Measurements from ENCODE around the gene UNC5B. TPM values are rescaled to one million over a fixed set of nuclear protein-coding genes. Genes with fewer than 3 reads are reported as not detected.

Gene UNC5B
- 0.07 TPM in 1 of 2 replicates, not detected in the other for total RNA-seq

GRCh38 chr10:71212318-71213126, at the start of gene UNC5B:
UNC5B (plus strand) TSS chr10:71212570; CDS start chr10:71212986, 416 bp downstream.
- intact Hi-C loops (cut with micrococcal nuclease) = no loop called here
- peak; percentile 46 for DNase-seq (ENCODE audit: low spot score)
- H3K36me3 Mint-ChIP-seq (ENCODE audit: low read depth) = no peaks in the 10 kb centered on the region
- H3K9me3 Mint-ChIP-seq = no peaks in the 10 kb centered on the region
- no peaks in the 10 kb centered on the region for H3K4me1 Mint-ChIP-seq (ENCODE audit: low read depth)
- H3K27ac Mint-ChIP-seq = no peak within 1 kb of the TSS
- peaks cover 74% of the 10 kb centered on the region for H3K27me3 Mint-ChIP-seq (ENCODE audit: low read depth)
- H3K4me3 Mint-ChIP-seq (ENCODE audit: low read depth) = peak within 1 kb of the TSS; percentile 17

GRCh38 chr10:71173466-71173865, 38.9 kb upstream of the UNC5B start:
- no peak for DNase-seq (ENCODE audit: low spot score)
- peaks cover 10% of the 10 kb centered on the region for H3K27me3 Mint-ChIP-seq (ENCODE audit: low read depth)
- no peaks in the 10 kb centered on the region for H3K36me3 Mint-ChIP-seq (ENCODE audit: low read depth)
- intact Hi-C loops (cut with micrococcal nuclease) = no loop called here
- no peak overlapping the region for H3K27ac Mint-ChIP-seq
- no peaks in the 10 kb centered on the region for H3K4me1 Mint-ChIP-seq (ENCODE audit: low read depth)
- no peak overlapping the region for H3K4me3 Mint-ChIP-seq (ENCODE audit: low read depth)
- no peaks in the 10 kb centered on the region for H3K9me3 Mint-ChIP-seq

GRCh38 chr10:71176661-71177060, 35.7 kb upstream of the UNC5B start:
- Mint-ChIP-seq H3K27ac (no peak overlapping the region), H3K9me3 (no peaks in the 10 kb centered on the region)

GRCh38 chr10:71177651-71178199, 34.6 kb upstream of the UNC5B start:
- Mint-ChIP-seq H3K27ac (no peak overlapping the region), H3K4me3 (ENCODE audit: low read depth) (no peak overlapping the region), H3K4me1 (ENCODE audit: low read depth) (no peaks in the 10 kb centered on the region), H3K36me3 (ENCODE audit: low read depth) (no peaks in the 10 kb centered on the region), H3K9me3 (no peaks in the 10 kb centered on the region), H3K27me3 (ENCODE audit: low read depth) (no peaks in the 10 kb centered on the region)
- intact Hi-C loops (cut with micrococcal nuclease) = no loop called here
- no peak for DNase-seq (ENCODE audit: low spot score)

More at GRCh38 chr10:71176661-71177060, 35.7 kb upstream of the UNC5B start:
- DNase-seq (ENCODE audit: low spot score) = no peak
- no peaks in the 10 kb centered on the region for H3K27me3 Mint-ChIP-seq (ENCODE audit: low read depth)
- intact Hi-C loops (cut with micrococcal nuclease) = no loop called here
- no peaks in the 10 kb centered on the region for H3K36me3 Mint-ChIP-seq (ENCODE audit: low read depth)
- H3K4me3 Mint-ChIP-seq (ENCODE audit: low read depth) = no peak overlapping the region
- no peaks in the 10 kb centered on the region for H3K4me1 Mint-ChIP-seq (ENCODE audit: low read depth)

GRCh38 chr10:71178880-71179279, 33.5 kb upstream of the UNC5B start:
- no peak overlapping the region for H3K4me3 Mint-ChIP-seq (ENCODE audit: low read depth)
- no peak overlapping the region for H3K27ac Mint-ChIP-seq
- H3K27me3 Mint-ChIP-seq (ENCODE audit: low read depth) = no peaks in the 10 kb centered on the region
- no peaks in the 10 kb centered on the region for H3K9me3 Mint-ChIP-seq
- no peaks in the 10 kb centered on the region for H3K36me3 Mint-ChIP-seq (ENCODE audit: low read depth)
- no peak for DNase-seq (ENCODE audit: low spot score)
- intact Hi-C loops (cut with micrococcal nuclease) = no loop called here
- H3K4me1 Mint-ChIP-seq (ENCODE audit: low read depth) = no peaks in the 10 kb centered on the region

GRCh38 chr10:71179382-71179781, 33.0 kb upstream of the UNC5B start:
- no peak for DNase-seq (ENCODE audit: low spot score)
- H3K36me3 Mint-ChIP-seq (ENCODE audit: low read depth) = no peaks in the 10 kb centered on the region
- no peaks in the 10 kb centered on the region for H3K4me1 Mint-ChIP-seq (ENCODE audit: low read depth)
- no peak overlapping the region for H3K27ac Mint-ChIP-seq
- intact Hi-C loops (cut with micrococcal nuclease) = no loop called here
- no peak overlapping the region for H3K4me3 Mint-ChIP-seq (ENCODE audit: low read depth)
- H3K27me3 Mint-ChIP-seq (ENCODE audit: low read depth) = no peaks in the 10 kb centered on the region
- H3K9me3 Mint-ChIP-seq = no peaks in the 10 kb centered on the region

GRCh38 chr10:71184421-71184820, 27.9 kb upstream of the UNC5B start:
- H3K27me3 Mint-ChIP-seq (ENCODE audit: low read depth) = no peaks in the 10 kb centered on the region
- no peaks in the 10 kb centered on the region for H3K9me3 Mint-ChIP-seq
- H3K4me3 Mint-ChIP-seq (ENCODE audit: low read depth) = no peak overlapping the region
- H3K27ac Mint-ChIP-seq = no peak overlapping the region
- no peaks in the 10 kb centered on the region for H3K36me3 Mint-ChIP-seq (ENCODE audit: low read depth)
- no peak for DNase-seq (ENCODE audit: low spot score)
- intact Hi-C loops (cut with micrococcal nuclease) = no loop called here
- H3K4me1 Mint-ChIP-seq (ENCODE audit: low read depth) = no peaks in the 10 kb centered on the region

- Mint-ChIP-seq H3K4me3 (ENCODE audit: low read depth) (no peak overlapping the region), H3K9me3 (no peaks in the 10 kb centered on the region), H3K27me3 (ENCODE audit: low read depth) (no peaks in the 10 kb centered on the region), H3K4me1 (ENCODE audit: low read depth) (no peaks in the 10 kb centered on the region), H3K27ac (no peak overlapping the region), H3K36me3 (ENCODE audit: low read depth) (no peaks in the 10 kb centered on the region)
- no peak for DNase-seq (ENCODE audit: low spot score)
- intact Hi-C loops (cut with micrococcal nuclease) = no loop called here
Observed at GRCh38 chr10:71185209-71185608, 27.2 kb upstream of the UNC5B start.

GRCh38 chr10:71187197-71187596, 25.2 kb upstream of the UNC5B start:
- Mint-ChIP-seq H3K27me3 (ENCODE audit: low read depth) (no peaks in the 10 kb centered on the region), H3K27ac (no peak overlapping the region), H3K4me1 (ENCODE audit: low read depth) (no peaks in the 10 kb centered on the region), H3K36me3 (ENCODE audit: low read depth) (no peaks in the 10 kb centered on the region), H3K4me3 (ENCODE audit: low read depth) (no peak overlapping the region), H3K9me3 (no peaks in the 10 kb centered on the region)
- intact Hi-C loops (cut with micrococcal nuclease) = no loop called here
- DNase-seq (ENCODE audit: low spot score) = no peak

GRCh38 chr10:71187600-71187999, 24.8 kb upstream of the UNC5B start:
- no peaks in the 10 kb centered on the region for H3K36me3 Mint-ChIP-seq (ENCODE audit: low read depth)

GRCh38 chr10:71188201-71188600, 24.2 kb upstream of the UNC5B start:
- no peaks in the 10 kb centered on the region for H3K36me3 Mint-ChIP-seq (ENCODE audit: low read depth)
- H3K4me3 Mint-ChIP-seq (ENCODE audit: low read depth) = no peak overlapping the region
- no peaks in the 10 kb centered on the region for H3K4me1 Mint-ChIP-seq (ENCODE audit: low read depth)
- no peak overlapping the region for H3K27ac Mint-ChIP-seq
- no peaks in the 10 kb centered on the region for H3K9me3 Mint-ChIP-seq
- intact Hi-C loops (cut with micrococcal nuclease) = no loop called here
- DNase-seq (ENCODE audit: low spot score) = no peak
- no peaks in the 10 kb centered on the region for H3K27me3 Mint-ChIP-seq (ENCODE audit: low read depth)

More at GRCh38 chr10:71187600-71187999, 24.8 kb upstream of the UNC5B start:
- H3K27ac Mint-ChIP-seq = no peak overlapping the region
- no peak for DNase-seq (ENCODE audit: low spot score)
- no peaks in the 10 kb centered on the region for H3K27me3 Mint-ChIP-seq (ENCODE audit: low read depth)
- no peak overlapping the region for H3K4me3 Mint-ChIP-seq (ENCODE audit: low read depth)
- H3K9me3 Mint-ChIP-seq = no peaks in the 10 kb centered on the region
- no peaks in the 10 kb centered on the region for H3K4me1 Mint-ChIP-seq (ENCODE audit: low read depth)
- intact Hi-C loops (cut with micrococcal nuclease) = no loop called here

GRCh38 chr10:71191019-71191418, 21.4 kb upstream of the UNC5B start:
- Mint-ChIP-seq H3K9me3 (no peaks in the 10 kb centered on the region), H3K4me1 (ENCODE audit: low read depth) (no peaks in the 10 kb centered on the region), H3K27ac (no peak overlapping the region), H3K27me3 (ENCODE audit: low read depth) (peaks cover 2% of the 10 kb centered on the region), H3K4me3 (ENCODE audit: low read depth) (no peak overlapping the region), H3K36me3 (ENCODE audit: low read depth) (no peaks in the 10 kb centered on the region)
- no peak for DNase-seq (ENCODE audit: low spot score)
- intact Hi-C loops (cut with micrococcal nuclease) = no loop called here

GRCh38 chr10:71191551-71192076, 20.8 kb upstream of the UNC5B start:
- Mint-ChIP-seq H3K9me3 (no peaks in the 10 kb centered on the region), H3K4me1 (ENCODE audit: low read depth) (no peaks in the 10 kb centered on the region), H3K27me3 (ENCODE audit: low read depth) (peaks cover 2% of the 10 kb centered on the region), H3K27ac (no peak overlapping the region), H3K4me3 (ENCODE audit: low read depth) (no peak overlapping the region), H3K36me3 (ENCODE audit: low read depth) (no peaks in the 10 kb centered on the region)
- no peak for DNase-seq (ENCODE audit: low spot score)
- intact Hi-C loops (cut with micrococcal nuclease) = no loop called here
